Measurements from ENCODE around the gene TTC7B.

TTC7B gene

GRCh38 chr14:90805662-90806540 is 10.3 kb downstream of the TTC7B start:
- DNase-seq (ENCODE audit: low read depth, low spot score) = no peak

DNA sequence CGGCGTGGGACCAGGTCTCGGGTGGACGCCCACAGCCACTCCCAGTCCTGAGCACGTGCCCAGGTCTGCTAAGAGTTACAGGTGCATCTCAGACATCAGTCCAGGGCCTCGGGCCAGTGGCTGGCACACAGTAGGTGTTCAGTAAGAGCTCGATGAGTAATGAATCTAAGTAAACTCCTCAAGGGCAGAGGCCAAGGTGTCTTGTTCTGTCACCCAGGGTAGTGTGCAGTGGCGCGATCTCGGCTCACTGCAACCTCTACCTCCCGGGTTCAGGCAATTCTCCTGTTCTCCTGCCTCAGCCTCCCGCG is 11.2 kb downstream of the TTC7B start:
- no peak for DNase-seq (ENCODE audit: low read depth, low spot score)

GRCh38 chr14:90804292-90805083 is 11.7 kb downstream of the TTC7B start:
- no peak for DNase-seq (ENCODE audit: low read depth, low spot score)

- DNase-seq (ENCODE audit: low read depth, low spot score) = no peak
Measured at GRCh38 chr14:90803249-90803648, 13.0 kb downstream of the TTC7B start.

DNA sequence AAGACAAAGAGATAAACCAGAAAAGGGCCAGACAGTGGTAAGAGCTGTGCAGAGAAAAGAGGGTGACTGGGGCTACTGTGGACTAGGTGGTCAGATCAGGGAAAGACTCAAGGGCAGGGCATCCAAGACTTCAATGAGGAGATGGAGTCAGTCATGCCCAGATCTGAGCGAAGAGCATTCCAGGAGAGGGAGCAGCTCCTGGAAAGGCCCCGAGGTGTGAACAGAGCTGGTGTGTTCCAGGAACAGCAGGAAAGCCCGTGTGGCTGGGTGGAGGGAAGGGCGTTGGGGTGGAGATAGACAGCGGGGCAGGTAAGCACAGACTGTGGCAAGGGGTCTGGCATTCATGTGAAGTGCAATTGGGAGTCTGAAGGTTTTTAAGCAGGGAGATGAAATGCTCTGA is 16.8 kb downstream of the TTC7B start:
- no peak for DNase-seq (ENCODE audit: low read depth, low spot score)

- DNase-seq (ENCODE audit: low read depth, low spot score) = no peak
Measured at GRCh38 chr14:90797919-90798318, 18.3 kb downstream of the TTC7B start.

DNA sequence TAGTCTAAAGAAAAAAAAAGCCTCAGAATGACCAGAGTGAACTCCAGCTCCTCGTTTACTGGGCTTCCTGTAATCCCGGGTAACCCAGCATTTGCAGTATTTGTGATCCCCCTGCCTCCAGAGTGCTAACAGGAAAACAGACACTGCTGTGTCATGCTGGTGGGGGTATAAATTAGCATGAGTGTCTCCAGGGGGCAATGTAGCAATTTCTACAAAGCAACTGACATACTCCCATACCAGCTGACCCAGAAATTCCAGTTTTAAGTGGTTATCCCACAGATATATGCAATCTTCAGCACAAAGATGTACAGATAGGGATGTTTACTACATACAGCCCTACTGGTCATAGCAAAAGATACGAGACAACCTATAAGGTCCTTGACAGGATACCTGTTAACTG is 18.8 kb downstream of the TTC7B start:
- DNase-seq (ENCODE audit: low read depth, low spot score) = no peak

- DNase-seq (ENCODE audit: low read depth, low spot score) = no peak
Measured at GRCh38 chr14:90796329-90796728, 19.9 kb downstream of the TTC7B start.

GRCh38 chr14:90795744-90796143 is 20.5 kb downstream of the TTC7B start:
- no peak for DNase-seq (ENCODE audit: low read depth, low spot score)

GRCh38 chr14:90791486-90791885 is 24.7 kb downstream of the TTC7B start:
- no peak for DNase-seq (ENCODE audit: low read depth, low spot score)

GRCh38 chr14:90788031-90788430 is 28.2 kb downstream of the TTC7B start:
- DNase-seq (ENCODE audit: low read depth, low spot score) = no peak

DNA sequence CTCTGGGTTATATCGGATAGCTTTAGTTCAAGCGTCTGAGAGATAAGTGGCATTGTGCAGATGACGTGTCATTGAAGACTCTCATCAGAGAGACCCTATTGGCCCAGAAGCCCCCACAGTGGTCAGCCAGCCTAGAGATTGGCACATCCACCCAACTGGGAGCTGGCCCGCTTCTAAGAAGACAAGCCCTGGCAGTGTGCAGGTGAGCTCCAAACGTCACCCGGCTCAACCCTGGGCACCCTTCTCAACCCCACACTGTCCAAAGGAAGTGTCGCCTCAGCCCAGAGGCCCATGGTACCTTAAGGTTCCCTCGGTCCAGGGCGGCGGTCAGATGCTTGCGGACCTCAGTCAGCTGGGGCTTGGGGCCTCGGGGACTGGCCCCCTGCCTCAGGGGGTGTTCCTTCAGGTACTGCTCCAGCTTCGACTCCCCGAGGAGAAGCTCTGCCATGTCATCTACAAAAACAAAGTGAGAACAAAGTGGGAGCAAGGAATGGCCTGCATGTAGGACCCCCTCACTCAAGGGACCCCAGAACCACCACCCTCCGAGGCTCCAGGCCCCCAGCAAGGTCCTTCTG is 30.3 kb downstream of the TTC7B start:
- no peak for DNase-seq (ENCODE audit: low read depth, low spot score)

- no peak for DNase-seq (ENCODE audit: low read depth, low spot score)
Measured at GRCh38 chr14:90785471-90785870, 30.8 kb downstream of the TTC7B start.

GRCh38 chr14:90784621-90785270 is 31.5 kb downstream of the TTC7B start:
- DNase-seq (ENCODE audit: low read depth, low spot score) = no peak

DNA sequence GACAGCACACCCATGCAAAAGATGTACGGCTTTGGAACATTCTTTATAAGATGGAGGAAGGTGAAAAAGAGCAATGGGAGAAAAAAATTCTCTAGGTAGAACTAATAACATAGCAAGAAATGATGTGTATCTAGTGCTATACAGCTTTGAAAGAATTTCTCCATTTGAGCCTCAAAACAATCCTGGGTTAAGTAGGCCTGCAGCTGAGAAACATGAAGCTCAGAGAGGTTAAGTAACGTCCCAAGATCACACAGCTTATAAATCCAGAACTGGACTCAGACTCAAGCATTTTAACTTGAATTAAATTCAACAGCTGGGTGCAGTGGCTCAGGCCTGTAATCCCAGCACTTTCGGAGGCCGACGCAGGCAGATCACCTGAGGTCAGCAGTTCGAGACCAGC is 32.9 kb downstream of the TTC7B start:
- no peak for DNase-seq (ENCODE audit: low read depth, low spot score)

DNA sequence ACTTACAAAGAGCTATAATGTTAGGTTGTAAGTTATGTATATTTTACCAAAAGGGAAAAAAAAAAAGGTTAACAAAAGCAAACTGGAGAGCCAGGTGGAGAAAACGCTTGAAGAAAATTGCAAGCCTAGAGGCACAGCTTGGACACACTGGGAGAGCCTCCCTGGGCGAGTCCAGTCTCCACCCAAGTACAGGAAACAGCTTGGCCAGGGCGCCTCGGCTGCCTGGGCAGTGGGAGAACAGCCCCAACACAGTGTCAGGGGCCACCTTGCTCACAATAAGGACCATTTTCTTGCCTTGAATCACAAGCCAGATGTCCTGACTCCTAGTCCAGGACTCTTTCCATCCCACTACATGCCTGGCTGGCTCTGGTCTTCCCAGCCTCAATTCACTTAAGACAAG is 33.3 kb downstream of the TTC7B start:
- no peak for DNase-seq (ENCODE audit: low read depth, low spot score)

GRCh38 chr14:90781876-90782275 is 34.4 kb downstream of the TTC7B start:
- DNase-seq (ENCODE audit: low read depth, low spot score) = no peak

- DNase-seq (ENCODE audit: low read depth, low spot score) = no peak
Measured at GRCh38 chr14:90781344-90781761, 34.9 kb downstream of the TTC7B start.

GRCh38 chr14:90780519-90780918 is 35.7 kb downstream of the TTC7B start:
- DNase-seq (ENCODE audit: low read depth, low spot score) = no peak

DNA sequence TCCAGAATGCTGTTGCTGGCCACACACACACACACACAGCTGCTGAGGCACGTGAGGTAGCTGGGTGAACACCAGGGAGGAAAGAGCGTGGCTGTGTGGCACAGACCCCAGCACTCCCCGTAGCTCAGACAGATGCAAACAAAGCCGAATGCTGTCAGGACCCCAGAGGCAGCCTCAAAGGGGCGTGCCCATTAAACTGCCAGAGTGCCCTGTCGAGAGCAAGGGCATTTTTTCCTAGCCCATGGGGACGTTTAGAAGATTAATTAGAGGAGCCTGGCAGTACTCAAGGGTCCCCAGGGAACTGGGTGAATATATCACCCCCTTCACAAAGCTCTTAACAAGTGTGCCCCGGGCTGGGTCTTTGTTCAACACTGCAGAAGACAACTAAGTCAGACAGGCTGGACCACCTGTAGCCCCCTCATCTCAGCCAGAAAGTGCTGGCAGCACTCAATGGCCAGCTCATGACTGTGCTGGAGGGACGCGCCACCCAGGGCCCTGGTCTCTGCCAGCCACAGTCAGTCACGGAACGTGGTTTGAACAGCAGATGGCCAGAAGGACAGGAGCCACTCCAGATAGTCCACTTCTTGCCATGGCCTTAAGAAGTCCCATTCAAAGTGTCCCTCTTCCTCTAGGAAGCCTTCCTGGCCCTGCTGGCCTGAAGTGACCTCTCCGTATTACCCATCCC is 37.5 kb downstream of the TTC7B start:
- DNase-seq (ENCODE audit: low read depth, low spot score) = no peak

- DNase-seq (ENCODE audit: low read depth, low spot score) = no peak
Measured at GRCh38 chr14:90777830-90778485, 38.3 kb downstream of the TTC7B start.

All from brain pericyte (primary cell).